SH-SY5Y (cell line): ENCODE data around the gene CSNK1G2.

ENCODE experiments used
- GATA2 ChIP-seq: IDR thresholded peaks from 2 replicates; pipeline ENCODE4 v1.6.1; 2011; ENCODE audit warnings: mild to moderate bottlenecking, low read depth, low read length
- GATA3 ChIP-seq: IDR thresholded peaks from 2 replicates; pipeline ENCODE4 v1.6.1; 2011; ENCODE audit warnings: low read depth, mild to moderate bottlenecking, low read length, moderate library complexity

GRCh38 chr19:2012941-2013682 lies 72.1 kb downstream of the CSNK1G2 start:
- no peak for TF ChIP-seq GATA3
- no peak for TF ChIP-seq GATA2
